ENCODE results near the gene HK1.
"Not testable (repeated sequence)": the region's sequence is repeated elsewhere in the genome, so short reads cannot be mapped to it uniquely, and the experiment has no call there.

The HK1 gene

DNA sequence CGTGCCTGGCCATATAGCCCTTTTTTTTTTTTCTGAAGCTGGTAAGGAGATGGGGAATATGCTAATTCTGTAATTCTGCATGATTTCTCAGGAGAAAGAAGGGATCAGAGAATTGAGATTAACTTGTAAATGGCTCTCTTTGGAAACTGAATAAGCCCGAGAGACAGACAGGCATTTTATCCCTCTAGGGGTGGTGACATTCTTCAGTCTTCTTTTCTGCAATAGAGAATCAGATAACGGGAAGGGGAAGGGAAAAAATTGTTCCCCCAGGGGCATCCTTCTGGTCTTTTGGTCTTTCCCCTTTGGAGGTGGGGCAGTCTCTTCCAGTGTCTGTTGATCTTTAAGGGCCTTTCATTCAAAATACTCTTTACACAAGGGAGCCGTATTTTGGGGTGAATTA, 34.2 kb downstream of the HK1 start:
- DNase-seq, result no peak

DNA sequence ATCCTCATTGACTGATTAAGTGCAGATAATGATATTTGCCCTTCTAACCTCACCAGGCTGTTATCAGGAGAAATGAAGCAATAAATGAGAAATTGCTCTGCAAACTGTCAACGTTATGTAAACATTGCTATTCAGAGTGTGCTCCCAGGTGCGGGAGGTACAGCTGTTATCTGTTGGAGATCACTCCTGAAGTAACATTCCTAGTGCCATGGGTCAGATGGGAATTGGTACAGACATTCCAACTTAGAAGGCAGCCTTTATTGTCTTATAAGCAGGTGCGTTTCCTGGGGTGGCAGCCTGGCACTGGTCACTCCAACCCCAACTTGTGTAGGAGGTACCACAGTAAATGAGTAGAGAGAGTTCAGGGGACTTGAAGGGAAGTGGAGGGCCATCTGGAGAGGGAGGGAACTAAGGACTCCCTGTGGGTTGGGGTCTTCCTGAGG, 36.8 kb downstream of the HK1 start:
- DNase-seq, result no peak

DNA sequence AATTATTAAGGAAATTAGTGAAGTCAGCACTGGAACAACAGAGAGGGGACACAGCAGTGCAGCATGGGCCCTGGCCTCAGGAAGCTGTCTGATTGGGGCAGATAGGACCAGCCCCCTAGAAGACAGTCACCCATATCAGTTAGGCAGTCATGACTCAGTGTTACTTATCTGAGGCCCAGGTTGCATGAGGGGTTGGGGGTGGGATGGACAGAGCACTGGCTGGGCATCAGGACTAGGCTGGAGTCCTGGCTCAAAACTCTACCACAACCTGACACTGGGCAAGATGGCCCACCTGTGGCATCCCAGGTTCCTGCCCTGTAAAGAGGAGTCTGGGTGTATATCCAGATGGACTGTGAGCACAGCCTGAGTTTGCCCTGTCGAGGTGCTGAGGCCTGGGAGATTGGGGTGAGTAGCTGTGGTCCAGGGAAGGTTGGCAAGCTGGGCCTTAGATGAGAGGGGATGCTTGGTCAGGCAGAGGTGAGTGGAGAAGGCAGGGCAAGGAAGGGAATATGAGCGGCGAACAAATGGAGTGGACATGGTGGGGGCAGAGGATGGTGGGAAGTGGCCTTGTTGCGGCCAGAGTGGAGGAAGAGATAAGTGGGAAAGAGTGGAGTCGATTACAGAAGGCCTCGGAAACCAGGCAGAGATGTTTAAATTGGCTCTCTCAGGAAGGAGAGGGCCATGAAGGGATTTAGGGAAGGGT, 37.5 kb downstream of the HK1 start:
- DNase-seq, result no peak

DNA sequence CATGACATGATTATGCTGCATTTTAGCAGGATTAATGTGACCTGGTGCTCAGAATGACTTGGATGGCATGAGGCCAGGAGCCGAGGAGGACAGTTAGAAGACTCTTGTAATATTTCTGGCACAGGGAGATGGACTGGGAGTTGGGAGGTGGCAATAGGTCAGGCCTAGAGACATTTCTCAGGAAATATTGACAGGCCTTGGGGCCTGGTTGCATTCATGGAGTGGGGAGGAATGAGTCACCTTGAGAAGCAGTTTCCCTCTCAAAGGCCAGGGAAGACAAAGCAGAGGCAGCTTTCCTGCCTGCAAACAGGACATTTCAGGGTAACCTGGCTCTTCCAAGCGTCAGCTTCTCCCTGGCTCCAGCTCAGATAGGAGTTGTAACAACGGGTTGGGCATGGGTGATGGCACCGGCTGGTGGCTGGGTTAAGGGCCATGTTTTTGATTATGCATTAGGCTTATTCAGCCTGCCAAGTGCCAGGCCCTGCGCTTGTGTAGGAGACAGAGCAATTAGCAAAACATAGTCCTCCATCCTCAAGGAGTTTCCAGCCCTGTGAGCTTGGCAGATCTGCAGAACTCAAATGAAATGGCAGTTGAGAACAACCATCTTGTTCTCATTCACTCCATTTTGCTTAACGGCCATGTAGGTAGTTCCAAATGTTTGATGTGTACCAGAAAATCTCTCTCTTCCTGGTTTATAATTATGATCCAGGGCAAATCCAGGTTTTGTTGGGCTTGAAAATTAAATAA, 38.2 kb downstream of the HK1 start:
- no peak for DNase-seq

DNA sequence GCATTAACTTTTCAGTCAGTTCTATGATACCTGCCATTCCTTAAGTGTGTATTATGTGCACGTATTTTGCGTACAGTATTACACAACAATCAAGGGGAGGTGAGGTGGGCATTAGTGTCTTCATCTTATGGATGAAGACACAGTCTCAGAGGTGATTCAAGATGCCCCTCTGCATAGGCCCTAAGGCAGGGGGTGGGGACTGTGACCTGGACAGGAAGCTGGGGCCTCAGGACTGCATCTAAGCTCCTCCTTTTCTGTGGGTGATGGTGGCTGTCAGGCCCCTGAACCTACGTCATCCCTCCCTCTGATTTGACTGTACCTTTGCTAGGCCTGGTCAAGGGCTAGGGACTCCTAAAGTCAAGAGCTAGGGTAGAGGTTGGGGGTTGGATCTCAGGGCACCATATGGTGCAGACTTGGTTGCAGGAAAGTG, 38.9 kb downstream of the HK1 start:
- DNase-seq, result no peak

DNA sequence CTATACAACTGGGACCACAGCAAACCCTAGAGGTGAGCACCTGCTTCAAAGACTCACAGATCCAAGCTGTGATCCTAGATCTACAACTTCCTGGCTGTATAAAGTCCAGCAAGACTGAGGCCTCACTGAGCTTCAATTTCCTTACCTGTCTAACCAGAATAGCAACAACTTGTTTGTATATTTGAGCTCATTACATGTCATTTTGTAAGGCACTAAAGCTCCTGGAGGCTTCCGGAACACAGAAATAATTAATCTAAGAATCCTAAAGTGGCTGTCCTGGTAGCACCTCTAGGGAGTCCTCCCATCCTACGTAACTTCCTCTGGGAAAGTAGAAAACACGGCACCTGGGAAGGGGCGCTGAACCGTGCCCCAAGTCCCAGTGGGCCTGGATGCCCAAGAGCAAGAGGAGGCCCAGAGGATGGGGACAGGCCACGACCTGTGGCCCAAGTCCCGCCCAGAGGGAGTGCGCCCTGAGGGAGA, 39.4 kb downstream of the HK1 start:
- no peak for DNase-seq

DNA sequence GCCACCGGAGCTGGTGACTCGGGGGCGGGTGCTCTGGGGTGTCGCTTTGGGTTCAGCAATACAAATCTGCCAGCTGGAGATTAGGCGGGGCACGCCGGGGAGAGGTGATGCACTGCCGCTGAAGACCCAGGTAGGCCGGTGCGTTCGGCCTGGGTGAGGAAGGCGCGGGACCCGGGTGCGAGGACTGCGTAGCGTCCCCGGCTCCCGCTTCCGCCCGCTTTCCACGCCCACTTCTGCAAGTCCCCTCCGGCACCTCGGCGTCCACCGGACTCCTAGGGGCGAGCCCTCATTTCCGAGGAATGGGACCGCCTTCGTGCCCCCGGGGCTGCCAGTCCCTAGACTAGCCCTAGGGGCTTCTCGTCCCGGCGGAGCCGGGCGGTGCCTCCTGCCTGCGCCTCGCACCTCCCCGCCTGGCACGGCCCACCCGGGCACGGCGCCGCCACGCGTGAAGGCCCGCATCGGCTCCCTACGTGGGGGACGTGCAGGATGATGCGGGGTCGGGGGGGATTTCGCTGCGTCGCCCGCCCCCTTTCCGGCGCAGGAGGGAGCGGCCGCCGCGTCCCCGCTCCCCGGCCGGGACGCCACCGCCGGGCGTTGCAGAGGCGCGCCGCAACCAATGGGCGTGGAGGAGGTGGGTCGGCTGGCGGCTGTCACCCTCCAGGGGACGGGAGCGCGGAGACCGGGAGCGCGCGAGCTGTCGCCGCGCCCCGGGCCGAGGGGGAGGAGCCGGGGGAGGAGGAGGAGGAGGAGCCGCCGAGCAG, 40.0 kb downstream of the HK1 start:
- DNase-seq, result peak; percentile 90

DNA sequence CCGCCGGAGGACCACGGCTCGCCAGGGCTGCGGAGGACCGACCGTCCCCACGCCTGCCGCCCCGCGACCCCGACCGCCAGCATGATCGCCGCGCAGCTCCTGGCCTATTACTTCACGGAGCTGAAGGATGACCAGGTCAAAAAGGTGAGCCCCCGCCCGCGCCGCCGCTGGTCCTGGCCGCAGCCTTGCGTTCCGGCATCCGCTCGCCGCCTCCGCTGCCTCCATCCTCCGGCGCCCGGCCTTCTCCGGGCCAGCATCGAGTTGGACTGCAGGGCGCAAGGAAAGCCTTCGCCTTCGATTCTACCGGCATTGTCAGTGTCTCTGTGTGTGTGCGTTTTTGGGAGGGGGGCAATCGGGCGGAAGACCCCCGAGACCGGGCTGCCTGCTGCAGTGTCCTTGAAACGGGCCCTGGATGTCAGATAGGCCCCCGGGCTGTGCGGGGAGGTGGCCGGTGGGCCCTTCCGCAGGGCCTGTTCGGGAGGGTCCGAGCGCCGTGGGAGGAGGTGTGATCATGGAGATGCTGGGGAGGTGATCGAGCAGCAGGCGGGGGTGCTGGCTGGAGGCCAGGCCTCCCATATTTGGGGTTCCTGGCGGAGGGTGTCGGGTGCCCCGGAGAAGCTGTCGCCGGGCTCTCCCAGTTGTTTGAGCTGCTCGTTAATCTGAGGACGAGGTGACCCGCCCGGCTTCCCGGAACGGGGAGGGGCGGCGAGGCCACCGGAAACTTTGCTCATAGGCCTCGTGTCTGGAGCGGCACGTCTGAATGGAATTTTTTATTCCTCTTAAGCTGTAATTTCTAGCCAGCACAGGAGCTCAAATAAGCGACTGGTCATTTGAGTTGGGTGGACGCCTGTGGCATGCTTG, 40.8 kb downstream of the HK1 start:
- peak; percentile 67 for DNase-seq

DNA sequence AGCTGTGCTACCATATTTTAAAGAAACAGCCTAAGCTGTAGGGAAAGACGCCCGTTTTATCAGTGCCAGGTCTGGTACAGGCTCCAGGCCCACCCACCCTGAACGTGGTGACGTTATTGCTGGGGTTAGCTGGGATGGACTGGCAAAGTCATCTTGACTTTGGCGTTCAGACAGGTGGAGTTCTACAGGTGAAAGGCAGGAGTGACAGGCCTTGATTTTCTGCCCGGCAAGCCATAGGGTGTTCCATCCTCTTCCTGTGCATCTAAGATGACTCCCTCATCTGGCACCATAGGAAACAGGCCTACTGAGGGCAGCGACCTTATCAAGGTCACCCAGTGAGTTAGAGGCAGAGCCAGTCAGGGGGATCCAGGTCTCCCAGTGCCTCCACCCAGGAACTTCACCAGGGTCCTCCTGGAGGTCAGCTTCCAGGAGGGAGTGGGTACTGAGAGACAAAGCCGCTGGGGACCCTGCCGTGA, 41.6 kb downstream of the HK1 start:
- no peak for DNase-seq

DNA sequence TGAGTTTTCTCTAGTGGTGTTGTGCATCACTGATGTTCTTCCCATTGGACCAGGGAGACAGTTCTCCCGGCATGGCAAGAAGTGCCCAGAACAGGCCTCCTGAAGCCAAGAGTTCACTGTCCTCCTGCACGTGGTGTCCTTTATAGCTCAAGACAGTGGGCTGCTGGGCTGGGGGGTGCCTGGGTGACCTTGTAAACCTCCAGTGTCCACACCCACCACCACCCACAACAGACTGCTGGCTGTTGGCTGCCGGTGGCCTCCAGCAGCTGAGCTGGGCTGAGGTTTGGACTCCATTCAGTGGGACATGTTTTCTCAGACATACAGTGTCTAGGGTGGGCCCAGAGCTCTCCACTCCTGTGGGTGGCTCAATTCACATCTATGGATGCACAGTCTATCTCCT, 42.2 kb downstream of the HK1 start:
- DNase-seq, result no peak

DNA sequence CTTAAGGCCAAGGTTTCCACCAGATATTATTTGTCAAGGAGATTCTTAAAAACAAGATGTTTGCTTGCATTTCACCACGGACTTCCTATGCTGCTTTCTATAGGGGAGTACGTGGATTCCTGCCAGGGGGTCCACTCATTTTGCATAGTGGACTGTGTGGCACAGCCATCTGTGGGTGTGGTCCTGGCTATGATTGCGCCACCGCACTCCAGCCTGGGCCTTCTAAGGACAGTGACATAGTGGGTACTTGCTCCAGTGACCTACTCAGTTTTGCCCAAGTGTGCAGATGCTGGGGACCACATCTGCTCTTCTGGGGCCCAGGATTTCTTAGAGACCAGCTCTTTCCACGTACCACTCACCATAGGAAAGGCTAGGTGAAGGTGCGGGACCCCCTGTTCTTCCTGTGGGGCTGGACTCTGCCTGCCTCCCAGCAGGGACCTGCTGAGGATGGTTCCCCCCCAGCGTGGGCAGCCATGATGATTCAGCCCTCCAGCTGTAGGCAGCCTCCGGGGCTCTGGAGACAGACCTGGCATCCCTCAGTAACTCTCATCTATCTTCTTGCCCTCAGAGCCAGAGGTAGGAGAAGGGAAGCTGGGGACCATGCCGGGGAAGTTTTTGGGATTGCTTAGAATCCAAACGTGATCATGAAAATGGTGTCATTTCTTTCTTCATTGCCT, 42.9 kb downstream of the HK1 start:
- DNase-seq, result no peak

DNA sequence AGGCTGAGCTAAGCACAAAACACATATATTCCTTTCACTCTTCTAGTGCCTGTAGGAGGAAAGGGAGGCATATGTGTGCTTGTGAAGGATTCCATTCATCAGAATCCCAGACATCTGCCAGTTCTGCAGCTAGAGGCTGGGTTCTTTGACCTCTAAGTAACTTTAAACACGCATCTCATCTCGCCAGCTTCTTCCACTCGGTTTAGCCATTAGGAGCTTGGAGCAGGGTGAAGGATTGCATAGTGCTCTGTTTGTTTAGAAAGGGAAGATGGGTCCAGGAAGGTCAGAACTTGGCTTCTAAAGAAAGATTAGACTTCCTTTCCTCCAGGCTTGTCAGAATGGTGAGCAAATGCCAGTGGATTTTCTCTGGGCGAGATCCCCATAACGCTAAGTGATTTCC, 43.6 kb downstream of the HK1 start:
- DNase-seq, result no peak

DNA sequence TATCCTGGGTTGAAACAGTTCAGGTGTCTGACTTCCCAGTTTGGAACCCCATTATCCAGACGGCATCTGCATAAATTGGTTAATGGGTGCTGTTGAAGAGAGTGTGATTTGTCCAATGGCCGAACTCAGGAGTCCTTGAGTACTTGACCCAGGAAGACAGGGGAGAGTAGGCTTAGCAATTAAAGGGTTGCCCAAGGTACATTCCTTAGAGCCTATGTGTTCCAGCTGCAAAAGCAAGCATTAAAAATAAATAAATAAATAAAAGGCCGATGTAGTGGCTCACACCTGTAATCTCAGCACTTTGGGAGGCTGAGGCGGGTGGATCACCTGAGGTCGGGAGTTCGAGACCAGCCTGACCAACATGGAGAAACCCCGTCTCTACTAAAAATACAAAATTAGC, 44.0 kb downstream of the HK1 start:
- not testable (repeated sequence) for DNase-seq

DNA sequence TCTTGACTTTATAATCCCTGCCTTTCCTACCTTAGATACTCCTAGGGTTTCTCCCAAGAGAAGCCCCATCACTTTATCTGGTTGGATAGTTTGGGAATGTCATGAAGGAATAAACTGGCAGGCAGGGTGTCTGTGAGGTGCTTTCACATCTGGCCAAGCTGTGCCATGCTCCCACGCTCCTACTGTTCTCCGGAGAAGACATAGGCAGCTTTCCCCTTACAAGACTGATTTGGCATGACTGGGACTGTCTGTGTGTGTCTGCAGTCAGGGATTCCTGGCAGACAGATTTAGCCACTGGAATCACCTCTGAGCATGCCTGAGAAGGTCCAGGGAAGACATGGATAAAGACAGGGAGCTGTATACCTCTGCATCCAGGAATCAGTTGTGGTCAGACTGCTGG, 45.3 kb downstream of the HK1 start:
- no peak for DNase-seq

DNA sequence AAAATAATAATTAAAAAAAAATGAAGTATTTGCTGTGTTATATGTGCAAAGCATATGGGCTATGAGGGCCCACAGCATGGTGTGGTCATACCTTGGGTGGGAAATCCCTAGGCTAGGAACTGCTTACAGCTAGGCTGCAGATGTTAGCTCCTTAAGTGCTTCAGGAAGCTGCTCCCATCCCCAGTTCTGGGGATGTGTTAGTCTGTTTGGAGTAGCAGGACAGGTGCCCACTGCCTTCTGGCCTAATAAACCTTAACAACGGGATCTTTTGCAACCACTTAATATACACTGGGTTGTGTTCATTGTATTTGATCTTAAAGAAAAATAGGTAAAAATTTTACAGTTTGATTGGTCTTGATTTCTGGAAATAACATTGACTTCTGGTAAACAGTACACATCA, 46.3 kb downstream of the HK1 start:
- no peak for DNase-seq

DNA sequence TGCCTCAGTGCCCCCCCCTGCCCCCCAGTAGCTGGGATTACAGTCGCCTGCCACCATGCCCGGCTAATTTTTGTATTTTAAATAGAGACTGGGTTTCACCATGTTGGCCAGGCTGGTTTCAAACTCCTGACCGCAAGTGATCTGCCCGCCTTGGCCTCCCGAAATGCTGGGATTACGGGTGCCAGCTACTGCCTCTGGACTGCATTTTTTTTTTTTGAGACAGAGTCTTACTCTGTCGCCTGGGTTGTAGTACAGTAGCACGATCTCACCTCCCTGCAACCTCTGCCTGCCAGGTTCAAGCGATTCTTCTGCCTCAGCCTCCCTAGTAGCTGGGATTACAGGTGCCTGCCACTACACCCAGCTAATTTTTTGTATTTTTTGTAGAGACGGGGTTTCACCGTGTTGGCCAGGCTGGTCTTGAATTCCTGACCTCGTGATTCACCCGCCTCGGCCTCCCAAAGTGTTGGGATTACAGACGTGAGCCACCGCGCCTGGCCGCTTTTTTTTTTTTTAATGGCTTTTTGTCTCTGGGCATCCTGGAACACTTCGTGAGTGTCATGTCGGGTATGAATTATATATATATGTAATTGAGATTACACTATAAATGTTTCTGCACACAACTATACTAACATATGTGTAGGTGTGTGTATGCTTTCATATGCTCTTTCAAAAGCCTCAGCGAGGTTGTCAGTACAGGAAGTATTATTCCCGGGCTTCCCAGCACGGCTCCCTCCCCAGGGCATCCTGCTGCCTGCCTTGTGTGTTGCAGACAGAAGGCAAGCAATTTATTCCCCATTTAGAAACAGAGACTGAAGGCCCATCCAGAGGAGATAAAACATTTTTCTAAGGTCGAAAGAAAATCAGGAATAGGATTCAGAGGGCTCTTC, 47.6 kb downstream of the HK1 start:
- not testable (repeated sequence) for DNase-seq

DNA sequence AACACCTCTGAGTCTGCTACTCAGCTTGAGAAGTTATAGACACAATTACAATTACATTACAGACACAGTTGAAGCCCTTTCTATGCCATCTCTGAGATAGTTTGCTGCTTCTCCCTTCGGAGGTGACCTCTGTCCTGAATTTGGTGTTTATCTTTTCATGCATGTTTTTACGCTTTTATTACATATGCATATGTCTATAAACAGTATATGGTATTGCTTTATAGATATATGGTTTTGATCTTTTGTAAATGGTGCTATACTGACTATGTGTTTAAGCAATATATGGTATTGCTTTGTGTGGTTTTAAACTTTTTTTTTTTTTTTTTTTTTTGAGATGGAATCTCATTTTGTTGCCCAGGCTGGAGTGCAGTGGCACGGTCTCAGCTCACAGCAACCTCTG, 48.4 kb downstream of the HK1 start:
- DNase-seq, result no peak

DNA sequence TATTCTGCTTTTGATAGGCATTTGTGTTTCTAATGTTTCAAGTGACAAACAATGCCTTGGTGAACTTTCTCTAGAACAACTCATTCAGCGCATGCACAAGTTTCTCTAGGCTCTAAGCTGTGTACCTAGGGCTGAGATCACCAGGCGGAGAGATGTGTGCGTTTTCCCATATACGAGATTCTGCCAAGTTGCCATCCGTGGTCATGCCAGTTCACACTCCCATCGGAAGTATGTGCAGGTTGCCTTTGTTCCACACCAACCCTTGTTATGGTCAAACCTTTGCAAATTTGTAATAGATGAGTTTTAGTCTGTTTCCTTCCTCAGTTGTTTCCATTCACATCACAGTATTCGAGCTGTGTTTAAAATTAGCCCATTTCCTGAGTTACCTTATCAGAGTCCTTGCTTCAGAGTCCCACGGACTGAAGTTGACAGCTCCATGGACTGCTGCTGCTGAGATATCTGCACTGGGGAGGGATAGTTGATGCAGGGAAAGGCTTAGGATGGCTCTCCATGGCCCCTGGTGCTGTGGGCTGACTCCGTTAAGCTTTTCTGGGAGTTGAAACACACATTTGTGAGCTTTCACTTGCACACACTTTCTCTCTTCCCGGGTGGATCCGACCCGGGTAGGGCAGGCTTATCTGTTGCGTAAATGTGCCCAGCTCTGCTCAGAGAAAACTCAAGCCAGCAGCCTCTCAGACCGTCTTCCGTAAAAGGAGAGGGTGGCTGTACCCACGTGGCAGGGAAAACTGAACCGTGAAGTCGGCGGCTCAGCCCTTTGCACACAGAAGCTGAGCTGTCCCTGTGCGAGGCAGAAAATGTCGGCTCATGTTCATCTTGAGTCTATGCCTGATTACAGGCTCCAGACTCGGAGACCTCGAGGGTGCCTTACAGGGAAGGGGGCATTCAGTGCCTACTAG, 49.4 kb downstream of the HK1 start:
- DNase-seq, result no peak

DNA sequence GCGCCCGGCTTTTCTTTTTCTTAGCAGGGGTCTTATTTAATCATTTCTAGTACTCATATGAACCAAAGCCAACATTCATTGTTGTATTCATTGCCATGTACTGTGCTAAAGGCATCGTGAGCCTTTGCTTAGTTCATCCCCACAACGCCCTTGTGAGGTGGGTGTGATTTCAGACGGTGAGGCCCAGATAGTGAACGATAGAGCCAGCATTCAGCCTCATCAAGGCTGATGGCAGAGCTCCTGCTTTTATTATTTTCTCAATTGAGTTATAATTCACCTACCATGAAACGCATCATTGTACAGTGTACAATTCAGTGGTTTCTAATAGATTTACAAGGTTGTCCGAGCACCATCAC, 50.1 kb downstream of the HK1 start:
- DNase-seq, result no peak

DNA sequence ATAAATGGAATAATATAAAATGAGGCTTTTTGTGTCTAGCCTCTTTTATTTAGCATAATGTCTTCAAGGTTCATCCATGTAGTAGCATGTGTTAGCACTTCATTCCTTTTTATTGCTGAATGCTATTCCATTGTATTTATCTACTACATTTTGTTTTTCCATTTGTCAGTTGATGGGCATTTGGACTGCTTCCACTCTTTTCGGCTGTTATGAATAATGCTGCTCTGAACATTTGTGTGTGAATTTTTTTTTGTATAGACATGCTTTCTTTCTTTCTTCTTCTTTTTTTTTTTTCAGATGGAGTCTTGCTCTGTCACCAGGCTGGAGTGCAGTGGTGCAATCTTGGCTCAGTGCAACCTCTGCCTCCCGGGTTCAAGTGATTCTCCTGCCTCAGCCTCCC, 50.6 kb downstream of the HK1 start:
- not testable (repeated sequence) for DNase-seq

Measured in central memory CD4-positive, alpha-beta T cell (primary cell).